HepG2 (cell line): ENCODE measurements around the gene MAJIN. TPM values are rescaled to one million over a fixed set of nuclear protein-coding genes. Genes with fewer than 3 reads are reported as not detected.

Source experiments
- ARHGAP35 ChIP-seq: sonication (generic); formaldehyde crosslinking; IDR thresholded peaks from 2 replicates; pipeline ENCODE4 v1.9.0; 2022; ENCODE audit warnings: mild to moderate bottlenecking, inconsistent platforms, moderate library complexity, missing genetic modification reagents, borderline replicate concordance
- CEBPB ChIP-seq: IDR thresholded peaks from 2 replicates; pipeline ENCODE4 v1.6.1; 2011; ENCODE audit warnings: low read depth, low read length, improper control_type of control experiment, borderline replicate concordance
- CREB1 ChIP-seq, 2 experiments: fragments of 450-650 bp in 1 of 2; IDR thresholded peaks; 2 replicates each; pipeline ENCODE4 v1.6.1; 2016 to 2017; ENCODE audit warnings: control low read depth in 1 of 2, mild to moderate bottlenecking in 1 of 2, missing compliant biosample characterization in 1 of 2, missing genetic modification characterization in 1 of 2
- DNMT3B ChIP-seq: conservative IDR thresholded peaks from 2 replicates; pipeline ENCODE4 v1.6.1; 2016; ENCODE audit warnings: missing biosample characterization, control low read depth
- FOXA3 ChIP-seq: IDR thresholded peaks from 2 replicates; pipeline ENCODE4 v1.6.1; 2016; ENCODE audit warnings: missing genetic modification reagents, missing compliant biosample characterization
- LCORL ChIP-seq, 2 experiments: fragments of 450-650 bp in 1 of 2; sonication (generic) in 1 of 2; formaldehyde crosslinking in 1 of 2; IDR thresholded peaks; 2 replicates each; pipeline versions ENCODE4 v1.5.0 to v1.6.1; 2017 to 2020; ENCODE audit warnings: antibody characterized with exemption in 1 of 2, missing genetic modification reagents in 1 of 2
- NR3C1 ChIP-seq: sonication (generic); formaldehyde crosslinking; IDR thresholded peaks from 2 replicates; pipeline ENCODE4 v1.4.0; 2020; ENCODE audit warnings: missing genetic modification reagents
- RAD51 ChIP-seq: fragments of 450-650 bp; IDR thresholded peaks from 2 replicates; pipeline ENCODE4 v1.6.1; 2016; ENCODE audit warnings: borderline replicate concordance
- RORA ChIP-seq: sonication (generic); formaldehyde crosslinking; IDR thresholded peaks from 2 replicates; pipeline ENCODE4 v1.5.0; 2020; ENCODE audit warnings: mild to moderate bottlenecking, missing genetic modification reagents, moderate library complexity
- SRF ChIP-seq: IDR thresholded peaks from 2 replicates; pipeline ENCODE4 v1.6.1; 2011; ENCODE audit warnings: mild to moderate bottlenecking, low read depth, low read length, moderate library complexity
- YEATS2 ChIP-seq: sonication (generic); formaldehyde crosslinking; IDR thresholded peaks from 2 replicates; pipeline ENCODE4 v1.4.0; 2020; ENCODE audit warnings: missing genetic modification reagents, borderline replicate concordance
- ZFP36L1 ChIP-seq: sonication (generic); formaldehyde crosslinking; IDR thresholded peaks from 2 replicates; pipeline ENCODE4 v1.8.0; 2022; ENCODE audit warnings: mild to moderate bottlenecking, missing genetic modification reagents, moderate library complexity
- ZFP82 ChIP-seq: sonication (generic); formaldehyde crosslinking; IDR thresholded peaks from 2 replicates; pipeline ENCODE4 v1.5.1; 2020; ENCODE audit warnings: mild to moderate bottlenecking, missing genetic modification reagents, borderline replicate concordance
- ZNF317 ChIP-seq: sonication (generic); formaldehyde crosslinking; IDR thresholded peaks from 2 replicates; pipeline ENCODE4 v1.5.0; 2020; ENCODE audit warnings: mild to moderate bottlenecking, missing genetic modification reagents
- ZNF772 ChIP-seq: sonication (generic); formaldehyde crosslinking; IDR thresholded peaks from 2 replicates; pipeline ENCODE4 v1.5.0; 2020; ENCODE audit warnings: mild to moderate bottlenecking, missing genetic modification reagents
- polyA plus RNA-seq, 8 experiments: library from polyadenylated mRNA; depleted of rRNA in 3 of 8; stranded (reverse) in 7 of 8; unstranded in 1 of 8; fragments of >200 nt; fragmentation: Illumina TruSeq in 4 of 8; extraction: Trizol in 4 of 8; gene quantifications; 2 replicates each; pipeline versions ENCODE4 v1.2.1 to v1.2.3, GENCODE V29; 2011 to 2016; ENCODE audit warnings: low read depth in 4 of 8, missing spikeins in 1 of 8, mixed read lengths in 1 of 8; ENCODE audit not compliant: insufficient read depth in 1 of 8
- total RNA-seq, 5 experiments: library from RNA; depleted of rRNA; stranded (reverse); fragments of >200 nt; fragmentation: Illumina TruSeq; extraction: Trizol; gene quantifications; 2 replicates each; pipeline ENCODE4 v1.2.3, GENCODE V29; 2016; ENCODE audit warnings: low read depth in 1 of 5
- TF ChIP-seq, protein P1 (sequence below): IDR thresholded peaks from 2 replicates; pipeline ENCODE4 v1.6.1; 2016; ENCODE audit warnings: low read depth
- TF ChIP-seq, protein P2 (sequence below): sonication (generic); formaldehyde crosslinking; IDR thresholded peaks from 2 replicates; pipeline ENCODE4 v1.5.0; 2020; ENCODE audit warnings: mild to moderate bottlenecking, missing genetic modification reagents
- TF ChIP-seq, protein P3 (sequence below): sonication (generic); formaldehyde crosslinking; IDR thresholded peaks from 2 replicates; pipeline ENCODE4 v1.9.0; 2021; ENCODE audit warnings: missing genetic modification reagents, borderline replicate concordance
- TF ChIP-seq, protein P4 (sequence below): sonication (generic); formaldehyde crosslinking; IDR thresholded peaks from 2 replicates; pipeline ENCODE4 v1.4.0; 2020; ENCODE audit warnings: mild to moderate bottlenecking, missing genetic modification reagents
- TF ChIP-seq, protein P5 (sequence below): sonication (generic); formaldehyde crosslinking; IDR thresholded peaks from 2 replicates; pipeline ENCODE4 v1.8.0; 2022; ENCODE audit warnings: missing genetic modification reagents, mild to moderate bottlenecking, inconsistent platforms, borderline replicate concordance

The MAJIN gene
- total and polyA plus RNA-seq, 2 of the 13 experiments (the other 11 are each of a cell fraction or from before 2014, with no cell fraction given), result not detected

DNA sequence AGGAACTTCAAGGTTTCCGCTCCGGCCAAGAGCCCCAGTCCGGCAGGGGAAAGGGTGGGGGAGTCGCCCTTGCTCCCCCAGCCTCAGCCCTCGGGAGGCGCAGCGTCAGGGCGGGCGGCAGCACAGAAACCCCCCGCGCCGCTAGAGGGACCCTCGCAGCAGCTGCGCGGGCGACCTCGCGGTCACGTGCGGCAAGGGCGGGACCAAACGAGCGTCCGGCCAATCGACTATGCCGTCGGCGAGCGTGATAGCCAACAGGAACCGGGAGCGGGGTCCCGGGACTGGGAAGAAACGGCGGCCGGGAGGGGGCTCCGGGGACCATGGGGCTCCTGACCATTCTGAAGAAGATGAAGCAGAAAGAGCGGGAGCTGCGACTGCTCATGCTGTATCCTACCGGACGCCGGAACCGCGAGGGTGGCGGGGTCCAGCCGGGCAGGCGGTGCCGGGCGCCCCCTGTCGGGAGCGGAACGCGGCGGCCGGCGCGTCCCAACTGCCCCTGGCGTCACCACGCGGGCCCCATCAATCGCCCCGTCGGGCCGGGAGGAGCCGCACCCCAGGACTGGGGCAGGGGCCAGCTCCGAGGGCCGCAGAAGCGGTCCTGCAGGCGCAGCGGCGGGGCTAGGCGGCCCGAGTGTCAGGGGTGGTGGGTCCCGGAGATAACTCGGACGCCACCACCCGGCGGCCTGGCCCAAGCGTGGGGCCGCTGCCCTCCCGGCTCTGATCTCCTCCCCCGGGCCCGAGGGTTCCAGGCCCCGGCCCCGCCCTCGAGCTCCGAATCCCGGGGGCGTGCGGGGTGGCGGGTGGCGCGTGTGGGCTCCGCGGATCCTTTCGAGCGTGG, 42.2 kb upstream of the MAJIN start, which contains the start of gene ARL2 (continued):
- TF ChIP-seq ARHGAP35 (CRISPR knock-in tag), result no peak; the same call in 1 of the 2 replicates
- TF ChIP-seq, protein P1, sequence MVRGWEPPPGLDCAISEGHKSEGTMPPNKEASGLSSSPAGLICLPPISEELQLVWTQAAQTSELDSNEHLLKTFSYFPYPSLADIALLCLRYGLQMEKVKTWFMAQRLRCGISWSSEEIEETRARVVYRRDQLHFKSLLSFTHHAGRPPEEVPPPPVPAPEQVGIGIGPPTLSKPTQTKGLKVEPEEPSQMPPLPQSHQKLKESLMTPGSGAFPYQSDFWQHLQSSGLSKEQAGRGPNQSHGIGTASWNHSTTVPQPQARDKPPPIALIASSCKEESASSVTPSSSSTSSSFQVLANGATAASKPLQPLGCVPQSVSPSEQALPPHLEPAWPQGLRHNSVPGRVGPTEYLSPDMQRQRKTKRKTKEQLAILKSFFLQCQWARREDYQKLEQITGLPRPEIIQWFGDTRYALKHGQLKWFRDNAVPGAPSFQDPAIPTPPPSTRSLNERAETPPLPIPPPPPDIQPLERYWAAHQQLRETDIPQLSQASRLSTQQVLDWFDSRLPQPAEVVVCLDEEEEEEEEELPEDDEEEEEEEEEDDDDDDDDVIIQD (CRISPR knock-in tag), result no peak
- peak; percentile 67; the same call in 1 of the 2 replicates for TF ChIP-seq RORA (CRISPR knock-in tag)
- TF ChIP-seq, protein P2, sequence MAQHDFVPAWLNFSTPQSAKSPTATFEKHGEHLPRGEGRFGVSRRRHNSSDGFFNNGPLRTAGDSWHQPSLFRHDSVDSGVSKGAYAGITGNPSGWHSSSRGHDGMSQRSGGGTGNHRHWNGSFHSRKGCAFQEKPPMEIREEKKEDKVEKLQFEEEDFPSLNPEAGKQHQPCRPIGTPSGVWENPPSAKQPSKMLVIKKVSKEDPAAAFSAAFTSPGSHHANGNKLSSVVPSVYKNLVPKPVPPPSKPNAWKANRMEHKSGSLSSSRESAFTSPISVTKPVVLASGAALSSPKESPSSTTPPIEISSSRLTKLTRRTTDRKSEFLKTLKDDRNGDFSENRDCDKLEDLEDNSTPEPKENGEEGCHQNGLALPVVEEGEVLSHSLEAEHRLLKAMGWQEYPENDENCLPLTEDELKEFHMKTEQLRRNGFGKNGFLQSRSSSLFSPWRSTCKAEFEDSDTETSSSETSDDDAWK, result no peak
- TF ChIP-seq RAD51, result peak; percentile 71
- TF ChIP-seq ZNF772, result no peak
- TF ChIP-seq SRF, result no peak
- TF ChIP-seq ZFP36L1, result no peak
- TF ChIP-seq DNMT3B, result no peak
- TF ChIP-seq FOXA3, result no peak; the same call in 1 of the 2 replicates
- TF ChIP-seq CEBPB, result no peak
- TF ChIP-seq ZNF317, result peak; percentile 50; the same call in 1 of the 2 replicates
- TF ChIP-seq LCORL (IDR thresholded peaks at IDR 0.05), result no peak
- peak; percentile 67; the same call in 1 of the 2 replicates for TF ChIP-seq LCORL (CRISPR knock-in tag; IDR thresholded peaks at IDR 0.05)
- TF ChIP-seq NR3C1 (CRISPR knock-in tag), result no peak
- TF ChIP-seq ZFP82, result no peak; the same call in 1 of the 2 replicates
- TF ChIP-seq YEATS2 (CRISPR knock-in tag), result no peak
- TF ChIP-seq, protein P3, sequence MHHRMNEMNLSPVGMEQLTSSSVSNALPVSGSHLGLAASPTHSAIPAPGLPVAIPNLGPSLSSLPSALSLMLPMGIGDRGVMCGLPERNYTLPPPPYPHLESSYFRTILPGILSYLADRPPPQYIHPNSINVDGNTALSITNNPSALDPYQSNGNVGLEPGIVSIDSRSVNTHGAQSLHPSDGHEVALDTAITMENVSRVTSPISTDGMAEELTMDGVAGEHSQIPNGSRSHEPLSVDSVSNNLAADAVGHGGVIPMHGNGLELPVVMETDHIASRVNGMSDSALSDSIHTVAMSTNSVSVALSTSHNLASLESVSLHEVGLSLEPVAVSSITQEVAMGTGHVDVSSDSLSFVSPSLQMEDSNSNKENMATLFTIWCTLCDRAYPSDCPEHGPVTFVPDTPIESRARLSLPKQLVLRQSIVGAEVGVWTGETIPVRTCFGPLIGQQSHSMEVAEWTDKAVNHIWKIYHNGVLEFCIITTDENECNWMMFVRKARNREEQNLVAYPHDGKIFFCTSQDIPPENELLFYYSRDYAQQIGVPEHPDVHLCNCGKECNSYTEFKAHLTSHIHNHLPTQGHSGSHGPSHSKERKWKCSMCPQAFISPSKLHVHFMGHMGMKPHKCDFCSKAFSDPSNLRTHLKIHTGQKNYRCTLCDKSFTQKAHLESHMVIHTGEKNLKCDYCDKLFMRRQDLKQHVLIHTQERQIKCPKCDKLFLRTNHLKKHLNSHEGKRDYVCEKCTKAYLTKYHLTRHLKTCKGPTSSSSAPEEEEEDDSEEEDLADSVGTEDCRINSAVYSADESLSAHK (CRISPR knock-in tag), result no peak
- TF ChIP-seq, protein P4, sequence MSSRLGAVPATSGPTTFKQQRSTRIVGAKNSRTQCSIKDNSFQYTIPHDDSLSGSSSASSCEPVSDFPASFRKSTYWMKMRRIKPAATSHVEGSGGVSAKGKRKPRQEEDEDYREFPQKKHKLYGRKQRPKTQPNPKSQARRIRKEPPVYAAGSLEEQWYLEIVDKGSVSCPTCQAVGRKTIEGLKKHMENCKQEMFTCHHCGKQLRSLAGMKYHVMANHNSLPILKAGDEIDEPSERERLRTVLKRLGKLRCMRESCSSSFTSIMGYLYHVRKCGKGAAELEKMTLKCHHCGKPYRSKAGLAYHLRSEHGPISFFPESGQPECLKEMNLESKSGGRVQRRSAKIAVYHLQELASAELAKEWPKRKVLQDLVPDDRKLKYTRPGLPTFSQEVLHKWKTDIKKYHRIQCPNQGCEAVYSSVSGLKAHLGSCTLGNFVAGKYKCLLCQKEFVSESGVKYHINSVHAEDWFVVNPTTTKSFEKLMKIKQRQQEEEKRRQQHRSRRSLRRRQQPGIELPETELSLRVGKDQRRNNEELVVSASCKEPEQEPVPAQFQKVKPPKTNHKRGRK (CRISPR knock-in tag), result no peak
- TF ChIP-seq, protein P5, sequence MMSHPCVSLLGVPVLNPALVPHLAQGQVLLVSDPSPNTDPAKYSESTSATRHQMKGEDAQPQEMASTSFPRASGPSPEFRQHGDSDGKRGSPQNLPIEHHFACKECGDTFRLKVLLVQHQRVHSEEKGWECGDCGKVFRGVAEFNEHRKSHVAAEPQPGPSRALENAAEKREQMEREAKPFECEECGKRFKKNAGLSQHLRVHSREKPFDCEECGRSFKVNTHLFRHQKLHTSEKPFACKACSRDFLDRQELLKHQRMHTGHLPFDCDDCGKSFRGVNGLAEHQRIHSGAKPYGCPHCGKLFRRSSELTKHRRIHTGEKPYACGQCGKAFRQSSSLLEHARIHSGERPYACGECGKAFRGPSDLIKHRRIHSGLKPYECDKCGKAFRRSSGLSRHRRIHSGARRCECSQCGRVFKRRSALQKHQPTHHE (CRISPR knock-in tag), result peak; percentile 65; the same call in 1 of the 2 replicates
- TF ChIP-seq CREB1 (IDR thresholded peaks at IDR 0.05), result peak; percentile 40
- 0 out of 2 replicates have a peak, but pooled peaks have one; percentile 44 for TF ChIP-seq CREB1 (CRISPR knock-in tag; IDR thresholded peaks at IDR 0.05)
